Activated B cell treated with CpG ODN at 0.5 μM for 24 hours (primary cell): ENCODE results near the gene ERAP2. TPM values are rescaled to one million over a fixed set of nuclear protein-coding genes. Genes with fewer than 3 reads are reported as not detected.

Experiments used
- ATAC-seq: fragments of 200-7000 bp; cut with Tn5 transposase; one replicate; pipeline ENCODE4 v1.10.0; 2021; ENCODE audit warnings: low read depth, mild to moderate bottlenecking, moderate library complexity
- CTCF ChIA-PET: fragments of 350-600 bp; sonication (Branson Sonifier 250); formaldehyde crosslinking; loops from one replicate; lab custom pipeline; 2021; ENCODE audit warnings: antibody characterized with exemption; lab: Charles Lee
- POLR2A ChIA-PET: fragments of 350-600 bp; sonication (Branson Sonifier 250); formaldehyde crosslinking; loops from one replicate; lab custom pipeline; 2021; ENCODE audit warnings: antibody characterized with exemption; lab: Charles Lee
- DNase-seq: peaks from one replicate; pipeline ENCODE4 v3.0.0; 2022
- H3K27ac Mint-ChIP-seq: one replicate; pipeline ENCODE4 v1.8.0; 2020; ENCODE audit warnings: mixed read lengths
- H3K27me3 Mint-ChIP-seq: one replicate; pipeline ENCODE4 v1.8.0; 2021; ENCODE audit warnings: mixed read lengths
- H3K36me3 Mint-ChIP-seq: one replicate; pipeline ENCODE4 v1.8.0; 2021; ENCODE audit warnings: low read depth, mixed read lengths
- H3K4me1 Mint-ChIP-seq: one replicate; pipeline ENCODE4 v1.8.0; 2021; ENCODE audit warnings: mixed read lengths
- H3K4me3 Mint-ChIP-seq: one replicate; pipeline ENCODE4 v1.8.0; 2020; ENCODE audit warnings: mild to moderate bottlenecking, mixed read lengths
- H3K9me3 Mint-ChIP-seq: one replicate; pipeline ENCODE4 v1.8.0; 2020; ENCODE audit warnings: mixed read lengths
- intact Hi-C: fragments of 100-400 bp; cut with micrococcal nuclease; formaldehyde crosslinking; loops from one replicate; pipeline ENCODE4 v1.15.1; 2024
- total RNA-seq: library from RNA; stranded (reverse); gene quantifications from 2 replicates; pipeline ENCODE4 v1.2.3, GENCODE V29; 2022
- TF ChIP-seq, protein P1 (sequence below): fragments of 200-600 bp; IDR thresholded peaks from one replicate; pipeline ENCODE4 v1.8.0; 2022; ENCODE audit warnings: antibody characterized with exemption, mild to moderate bottlenecking

Gene ERAP2
- total RNA-seq, 1 donor from 2014 or later, result 80.9 TPM

DNA sequence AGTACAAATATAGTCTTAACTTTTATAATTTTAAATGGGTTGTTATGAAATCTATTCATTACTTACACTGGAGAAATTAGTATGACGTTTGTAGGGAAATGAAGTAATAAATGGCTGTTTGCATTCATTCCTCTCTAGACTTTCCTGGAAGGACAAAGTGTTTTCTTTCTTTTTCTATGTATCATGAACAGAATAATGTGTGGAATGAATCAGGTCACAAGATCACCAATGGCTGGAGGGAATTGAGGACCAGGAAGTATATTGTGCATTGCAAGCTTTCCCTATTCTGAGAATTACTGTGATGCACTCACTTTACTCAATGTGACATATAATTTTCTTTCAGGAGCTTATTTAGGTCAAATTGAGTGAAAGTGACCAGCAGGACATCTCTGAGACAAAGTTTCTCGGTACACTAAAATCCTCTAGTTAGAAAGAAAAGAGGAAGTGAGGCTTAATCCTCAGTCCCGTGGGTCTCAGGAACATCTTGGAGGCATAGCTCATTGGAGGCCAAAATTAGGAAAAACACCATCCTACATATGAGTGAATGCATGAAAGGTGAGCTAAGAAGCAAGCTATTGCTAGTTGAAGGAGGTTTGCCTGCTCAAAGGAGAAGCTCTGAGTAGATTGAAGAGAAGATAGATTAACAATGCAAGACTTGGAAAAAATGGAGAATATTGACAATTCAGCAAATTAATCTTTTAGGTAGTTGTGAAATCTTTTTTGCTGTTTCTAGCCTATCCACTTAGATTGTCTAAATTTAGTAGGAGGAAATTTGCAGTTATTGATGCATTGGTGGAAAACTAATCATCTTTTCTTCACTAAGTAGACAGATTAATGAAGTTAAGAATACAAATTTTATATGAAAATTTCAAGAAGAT, 28.0 kb downstream of the ERAP2 start:
- TF ChIP-seq, protein P1, sequence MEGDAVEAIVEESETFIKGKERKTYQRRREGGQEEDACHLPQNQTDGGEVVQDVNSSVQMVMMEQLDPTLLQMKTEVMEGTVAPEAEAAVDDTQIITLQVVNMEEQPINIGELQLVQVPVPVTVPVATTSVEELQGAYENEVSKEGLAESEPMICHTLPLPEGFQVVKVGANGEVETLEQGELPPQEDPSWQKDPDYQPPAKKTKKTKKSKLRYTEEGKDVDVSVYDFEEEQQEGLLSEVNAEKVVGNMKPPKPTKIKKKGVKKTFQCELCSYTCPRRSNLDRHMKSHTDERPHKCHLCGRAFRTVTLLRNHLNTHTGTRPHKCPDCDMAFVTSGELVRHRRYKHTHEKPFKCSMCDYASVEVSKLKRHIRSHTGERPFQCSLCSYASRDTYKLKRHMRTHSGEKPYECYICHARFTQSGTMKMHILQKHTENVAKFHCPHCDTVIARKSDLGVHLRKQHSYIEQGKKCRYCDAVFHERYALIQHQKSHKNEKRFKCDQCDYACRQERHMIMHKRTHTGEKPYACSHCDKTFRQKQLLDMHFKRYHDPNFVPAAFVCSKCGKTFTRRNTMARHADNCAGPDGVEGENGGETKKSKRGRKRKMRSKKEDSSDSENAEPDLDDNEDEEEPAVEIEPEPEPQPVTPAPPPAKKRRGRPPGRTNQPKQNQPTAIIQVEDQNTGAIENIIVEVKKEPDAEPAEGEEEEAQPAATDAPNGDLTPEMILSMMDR, result no peak
- intact Hi-C loops, result loop anchor here (2.0 kb wide), 1 partner anchor 17 kb away; no protein-coding TSS in a partner anchor
- Mint-ChIP-seq H3K36me3 (peaks cover 75% of the 10 kb centered on the region), H3K27ac (peak overlapping the region; percentile 37), H3K27me3 (no peaks in the 10 kb centered on the region), H3K4me3 (no peak overlapping the region), H3K9me3 (no peaks in the 10 kb centered on the region), H3K4me1 (peaks cover 15% of the 10 kb centered on the region)
- DNase-seq (no peak), ATAC-seq (no peak)
- ChIA-PET CTCF (interaction anchor here (1.0 to 1.6 kb wide), 3 partner anchors 29 to 35 kb away, joined by 4 to 11 read pairs (median 5); partner anchors contain the start of gene LNPEP), POLR2A (interaction anchor here (0.6 to 2.8 kb wide), 7 partner anchors 11 to 96 kb away, joined by 3 to 7 read pairs (median 3); partner anchors contain the start of genes ERAP1, ERAP2 and LNPEP)

DNA sequence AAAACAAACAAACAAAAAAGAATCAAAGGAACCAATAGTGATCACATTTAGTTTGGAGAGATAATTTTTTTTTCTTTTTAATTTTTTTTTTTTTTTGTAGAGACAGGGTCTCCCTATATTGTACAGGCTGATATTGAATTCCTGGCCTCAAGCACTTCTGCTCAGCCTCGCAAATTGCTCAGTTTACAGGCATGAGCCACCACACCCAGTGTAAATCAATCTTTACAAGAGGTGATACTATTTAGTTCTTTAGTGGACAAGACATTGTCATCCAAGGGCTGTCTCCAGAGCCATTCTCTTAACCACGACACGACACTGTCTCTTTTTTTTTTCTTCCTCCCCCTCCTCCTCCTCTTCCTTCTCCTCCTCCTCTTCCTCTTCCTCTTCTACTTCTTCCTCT, 29.6 kb downstream of the ERAP2 start:
- no peak overlapping the region for H3K4me3 Mint-ChIP-seq
- H3K4me1 Mint-ChIP-seq, result peaks cover 13% of the 10 kb centered on the region
- no peak overlapping the region for H3K27ac Mint-ChIP-seq
- H3K9me3 Mint-ChIP-seq, result no peaks in the 10 kb centered on the region
- intact Hi-C loops, result loop anchor here (2.0 kb wide), 1 partner anchor 15 kb away; no protein-coding TSS in a partner anchor
- H3K36me3 Mint-ChIP-seq, result peaks cover 76% of the 10 kb centered on the region
- CTCF ChIA-PET, result no interaction called here
- TF ChIP-seq, protein P1, result no peak
- DNase-seq (no peak), ATAC-seq (no peak)
- no peaks in the 10 kb centered on the region for H3K27me3 Mint-ChIP-seq
- POLR2A ChIA-PET, result interaction anchor here (1.5 kb wide), 1 partner anchor 37 kb away, joined by 3 read pairs; no protein-coding TSS in a partner anchor

DNA sequence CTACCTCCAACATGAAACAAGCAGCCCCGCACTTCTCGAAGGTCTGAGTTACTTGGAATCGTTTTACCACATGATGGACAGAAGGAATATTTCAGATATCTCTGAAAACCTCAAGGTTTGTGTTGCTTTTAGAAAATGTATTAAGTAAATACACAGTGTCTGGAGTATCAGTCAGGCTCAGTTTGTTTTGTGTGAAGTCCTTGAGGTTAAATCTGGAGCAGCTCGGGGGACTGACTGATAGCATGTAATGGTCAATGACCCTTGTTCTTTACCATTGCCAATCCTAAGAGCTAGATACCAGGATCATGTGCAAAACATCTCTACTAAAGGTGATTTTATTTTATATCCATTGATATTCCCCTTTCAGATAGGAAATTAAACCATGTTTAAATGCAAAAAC, 32.7 kb downstream of the ERAP2 start:
- Mint-ChIP-seq H3K36me3 (peaks cover 64% of the 10 kb centered on the region), H3K4me1 (peaks cover 7% of the 10 kb centered on the region), H3K27ac (no peak overlapping the region), H3K9me3 (no peaks in the 10 kb centered on the region), H3K27me3 (no peaks in the 10 kb centered on the region), H3K4me3 (no peak overlapping the region)
- DNase-seq, result no peak
- intact Hi-C loops, result no loop called here
- ChIA-PET POLR2A (interaction anchor here (0.9 kb wide), 1 partner anchor 25 kb away, joined by 3 read pairs; no protein-coding TSS in a partner anchor), CTCF (no interaction called here)
- TF ChIP-seq, protein P1, result no peak
- no peak for ATAC-seq

DNA sequence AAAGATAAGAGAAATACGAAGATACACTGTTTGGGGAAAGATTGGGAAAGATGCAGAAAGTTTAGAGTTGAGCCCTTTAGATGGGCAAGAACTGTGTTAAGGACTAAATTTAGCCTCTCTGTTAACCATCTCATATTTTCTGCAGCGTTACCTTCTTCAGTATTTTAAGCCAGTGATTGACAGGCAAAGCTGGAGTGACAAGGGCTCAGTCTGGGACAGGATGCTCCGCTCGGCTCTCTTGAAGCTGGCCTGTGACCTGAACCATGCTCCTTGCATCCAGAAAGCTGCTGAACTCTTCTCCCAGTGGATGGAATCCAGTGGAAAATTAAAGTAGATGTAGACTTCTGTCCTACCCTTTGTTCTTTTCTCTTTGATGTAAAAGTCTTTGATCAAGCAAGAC, 33.1 kb downstream of the ERAP2 start:
- intact Hi-C loops, result no loop called here
- no peak overlapping the region for H3K27ac Mint-ChIP-seq
- ATAC-seq (no peak), DNase-seq (no peak)
- no peak overlapping the region for H3K4me3 Mint-ChIP-seq
- H3K36me3 Mint-ChIP-seq, result peaks cover 64% of the 10 kb centered on the region
- ChIA-PET CTCF (no interaction called here), POLR2A (interaction anchor here (1.3 kb wide), 1 partner anchor 13 kb away, joined by 12 read pairs; no protein-coding TSS in a partner anchor)
- no peaks in the 10 kb centered on the region for H3K9me3 Mint-ChIP-seq
- TF ChIP-seq, protein P1, result no peak
- H3K27me3 Mint-ChIP-seq, result no peaks in the 10 kb centered on the region
- H3K4me1 Mint-ChIP-seq, result peaks cover 8% of the 10 kb centered on the region

DNA sequence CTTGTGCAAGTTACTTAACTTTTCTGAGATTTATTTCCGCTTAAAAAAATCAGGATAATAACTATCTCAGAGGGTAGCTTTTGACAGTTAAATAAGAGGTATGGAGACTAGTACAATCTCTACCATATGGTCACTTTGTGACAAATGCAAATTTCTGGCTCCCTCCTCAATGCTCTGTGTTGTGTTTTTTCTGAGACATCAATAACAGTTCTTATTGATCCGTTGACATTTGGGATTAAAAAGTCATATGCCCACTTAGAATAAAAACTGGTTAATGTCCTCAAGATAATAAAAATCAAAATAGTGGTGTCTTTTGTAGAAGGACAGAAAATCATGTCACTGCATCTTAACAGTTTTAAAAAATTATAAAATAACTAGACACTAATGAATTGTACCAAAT, 34.8 kb downstream of the ERAP2 start:
- Mint-ChIP-seq H3K36me3 (peaks cover 61% of the 10 kb centered on the region), H3K27ac (no peak overlapping the region), H3K9me3 (no peaks in the 10 kb centered on the region), H3K4me3 (no peak overlapping the region), H3K27me3 (no peaks in the 10 kb centered on the region), H3K4me1 (peaks cover 8% of the 10 kb centered on the region)
- DNase-seq, result no peak
- no peak for ATAC-seq
- POLR2A ChIA-PET, result interaction anchor here (1.0 kb wide), 1 partner anchor 12 kb away, joined by 5 read pairs; no protein-coding TSS in a partner anchor
- CTCF ChIA-PET, result interaction anchor here (1.2 kb wide), 1 partner anchor 42 kb away, joined by 5 read pairs; no protein-coding TSS in a partner anchor
- TF ChIP-seq, protein P1, result no peak
- intact Hi-C loops, result no loop called here
